Activated T-helper 17 cell treated with anti-CD3 and anti-CD28 coated beads, Interleukin-2, amount 50 U/mL, for 72 hours (primary cell): ENCODE data around the gene HABP4. TPM values are rescaled to one million over a fixed set of nuclear protein-coding genes. Genes with fewer than 3 reads are reported as not detected.

ENCODE experiments used
- ATAC-seq: fragments of 150-1000 bp; cut with Tn5 transposase; replicated peaks from 2 replicates; pipeline ENCODE4 v1.10.0; 2021; ENCODE audit warnings: mild to moderate bottlenecking, moderate library complexity
- H3K27ac Mint-ChIP-seq: one replicate; pipeline ENCODE4 v1.8.0; 2022; ENCODE audit warnings: mixed read lengths
- H3K27me3 Mint-ChIP-seq: one replicate; pipeline ENCODE4 v1.8.0; 2022; ENCODE audit warnings: mixed read lengths
- H3K36me3 Mint-ChIP-seq: one replicate; pipeline ENCODE4 v1.8.0; 2022; ENCODE audit warnings: low read depth, mild to moderate bottlenecking, mixed read lengths
- H3K4me1 Mint-ChIP-seq: one replicate; pipeline ENCODE4 v1.8.0; 2022; ENCODE audit warnings: mixed read lengths
- H3K4me3 Mint-ChIP-seq: one replicate; pipeline ENCODE4 v1.8.0; 2022; ENCODE audit warnings: mild to moderate bottlenecking, mixed read lengths
- H3K9me3 Mint-ChIP-seq: one replicate; pipeline ENCODE4 v1.8.0; 2022; ENCODE audit warnings: mixed read lengths
- total RNA-seq, 2 donors: library from RNA; stranded (reverse); gene quantifications; one replicate each; pipeline ENCODE4 v1.2.3, GENCODE V29; 2022

Gene HABP4
- total RNA-seq, 2 donors from 2014 or later: 10.0 to 21.3 TPM

- H3K4me1 Mint-ChIP-seq: no peaks in the 10 kb centered on the region
- H3K36me3 Mint-ChIP-seq: no peaks in the 10 kb centered on the region
- no peaks in the 10 kb centered on the region for H3K27me3 Mint-ChIP-seq
- no peak overlapping the region for H3K27ac Mint-ChIP-seq
- ATAC-seq: no peak
- H3K9me3 Mint-ChIP-seq: no peaks in the 10 kb centered on the region
- H3K4me3 Mint-ChIP-seq: no peak overlapping the region
These were observed 74.1 kb downstream of the HABP4 start for GRCh38 chr9:96524045-96524444.

- Mint-ChIP-seq H3K4me1 (no peaks in the 10 kb centered on the region), H3K36me3 (no peaks in the 10 kb centered on the region), H3K27ac (no peak overlapping the region), H3K9me3 (no peaks in the 10 kb centered on the region), H3K27me3 (no peaks in the 10 kb centered on the region), H3K4me3 (no peak overlapping the region)
- ATAC-seq: no peak
These were observed 74.8 kb downstream of the HABP4 start for GRCh38 chr9:96524764-96525163.

- H3K27me3 Mint-ChIP-seq: no peaks in the 10 kb centered on the region
- H3K9me3 Mint-ChIP-seq: no peaks in the 10 kb centered on the region
- ATAC-seq: no peak
- no peak overlapping the region for H3K4me3 Mint-ChIP-seq
- peaks cover 10% of the 10 kb centered on the region for H3K36me3 Mint-ChIP-seq
- no peaks in the 10 kb centered on the region for H3K4me1 Mint-ChIP-seq
- H3K27ac Mint-ChIP-seq: no peak overlapping the region
These were observed 82.2 kb downstream of the HABP4 start for GRCh38 chr9:96532173-96532572.

- H3K4me3 Mint-ChIP-seq: no peak overlapping the region
- H3K27me3 Mint-ChIP-seq: no peaks in the 10 kb centered on the region
- no peaks in the 10 kb centered on the region for H3K9me3 Mint-ChIP-seq
- no peak for ATAC-seq
- no peaks in the 10 kb centered on the region for H3K4me1 Mint-ChIP-seq
- H3K27ac Mint-ChIP-seq: no peak overlapping the region
- H3K36me3 Mint-ChIP-seq: peaks cover 11% of the 10 kb centered on the region
These were observed 90.1 kb downstream of the HABP4 start for GRCh38 chr9:96540106-96540505.

Other genes starting within 250 kb of the HABP4 start
- not detected for gene HSD17B3, start 148.0 kb upstream of the HABP4 start, total RNA-seq
- gene SLC35D2, start 66.5 kb upstream of the HABP4 start, total RNA-seq: 1 to 10 TPM; 7.1 to 9.3 TPM
- gene ZNF367, start 31.8 kb upstream of the HABP4 start, total RNA-seq: 10 to 100 TPM; 25.4 to 27.8 TPM
- gene CDC14B, start 169.7 kb downstream of the HABP4 start, total RNA-seq: 1 to 10 TPM; 2.4 to 6.5 TPM
- 10 to 100 TPM; 12.7 to 18.7 TPM for gene PRXL2C, start 205.1 kb downstream of the HABP4 start, total RNA-seq